ENCODE data around the gene EMC9.

EMC9 gene

DNA sequence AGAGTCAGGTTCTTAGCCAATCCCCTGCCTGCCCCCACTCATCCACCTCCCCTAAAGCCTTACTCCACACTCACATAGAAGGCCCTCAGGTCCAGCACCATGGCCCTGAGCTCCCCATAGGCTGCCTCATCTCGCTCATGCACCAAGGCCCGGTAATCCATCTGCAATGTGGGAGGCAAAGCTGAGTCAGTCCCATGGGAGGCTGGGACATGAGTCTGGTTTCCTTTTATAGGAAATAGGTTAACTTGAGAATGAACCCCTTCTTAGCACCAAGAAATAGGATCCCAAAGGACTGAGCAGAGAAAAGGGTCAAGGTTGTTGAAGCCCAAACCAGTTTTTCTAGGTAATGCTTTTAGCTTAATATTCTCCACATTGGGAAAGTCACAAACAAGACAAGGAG, 2.1 kb upstream of the EMC9 start:
- DNase-seq (ENCODE audit: low spot score), result no peak
- TF ChIP-seq, protein P1, sequence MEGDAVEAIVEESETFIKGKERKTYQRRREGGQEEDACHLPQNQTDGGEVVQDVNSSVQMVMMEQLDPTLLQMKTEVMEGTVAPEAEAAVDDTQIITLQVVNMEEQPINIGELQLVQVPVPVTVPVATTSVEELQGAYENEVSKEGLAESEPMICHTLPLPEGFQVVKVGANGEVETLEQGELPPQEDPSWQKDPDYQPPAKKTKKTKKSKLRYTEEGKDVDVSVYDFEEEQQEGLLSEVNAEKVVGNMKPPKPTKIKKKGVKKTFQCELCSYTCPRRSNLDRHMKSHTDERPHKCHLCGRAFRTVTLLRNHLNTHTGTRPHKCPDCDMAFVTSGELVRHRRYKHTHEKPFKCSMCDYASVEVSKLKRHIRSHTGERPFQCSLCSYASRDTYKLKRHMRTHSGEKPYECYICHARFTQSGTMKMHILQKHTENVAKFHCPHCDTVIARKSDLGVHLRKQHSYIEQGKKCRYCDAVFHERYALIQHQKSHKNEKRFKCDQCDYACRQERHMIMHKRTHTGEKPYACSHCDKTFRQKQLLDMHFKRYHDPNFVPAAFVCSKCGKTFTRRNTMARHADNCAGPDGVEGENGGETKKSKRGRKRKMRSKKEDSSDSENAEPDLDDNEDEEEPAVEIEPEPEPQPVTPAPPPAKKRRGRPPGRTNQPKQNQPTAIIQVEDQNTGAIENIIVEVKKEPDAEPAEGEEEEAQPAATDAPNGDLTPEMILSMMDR (IDR thresholded peaks at IDR 0.05), result no peak
- Histone ChIP-seq H3K4me3 (no peak overlapping the region), H3K27ac (no peak overlapping the region)

DNA sequence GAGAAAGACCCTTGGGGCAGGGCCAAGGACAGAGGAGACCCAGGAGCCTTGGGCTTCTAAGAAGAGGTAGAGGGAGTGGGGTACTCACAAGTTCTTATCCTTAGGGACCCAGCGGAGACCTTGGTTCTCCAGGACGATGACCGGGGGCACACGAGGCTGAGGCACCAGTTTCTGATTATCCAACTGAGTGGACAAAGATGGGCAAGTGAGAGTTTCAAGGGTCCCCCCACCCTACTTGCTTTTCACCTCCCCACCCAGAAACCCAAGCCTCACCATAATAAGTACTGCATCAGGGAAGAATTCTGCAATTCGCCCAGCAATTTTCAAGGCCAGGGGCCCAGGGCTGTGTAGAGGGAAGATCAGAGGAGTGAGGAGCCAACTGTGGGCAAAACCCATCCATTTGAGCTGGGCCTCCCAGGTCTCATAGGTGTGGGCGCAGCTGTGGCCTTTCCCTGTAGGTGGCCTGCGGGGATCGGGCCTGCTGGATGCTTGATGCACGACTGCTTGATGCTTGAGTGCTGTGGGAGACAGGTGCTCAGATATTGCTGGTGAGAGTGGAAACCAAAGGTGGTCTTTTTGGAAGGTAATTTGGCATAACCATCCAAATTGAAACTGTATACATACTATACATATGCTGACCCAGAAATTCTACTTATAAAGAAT, 2.0 kb downstream of the EMC9 start:
- Histone ChIP-seq H3K27ac (peak overlapping the region in 1 of 2 donors; percentile 17), H3K4me3 (no peak overlapping the region)
- no peak for DNase-seq (ENCODE audit: low spot score)
- TF ChIP-seq, protein P1 (IDR thresholded peaks at IDR 0.05), result no peak

DNA sequence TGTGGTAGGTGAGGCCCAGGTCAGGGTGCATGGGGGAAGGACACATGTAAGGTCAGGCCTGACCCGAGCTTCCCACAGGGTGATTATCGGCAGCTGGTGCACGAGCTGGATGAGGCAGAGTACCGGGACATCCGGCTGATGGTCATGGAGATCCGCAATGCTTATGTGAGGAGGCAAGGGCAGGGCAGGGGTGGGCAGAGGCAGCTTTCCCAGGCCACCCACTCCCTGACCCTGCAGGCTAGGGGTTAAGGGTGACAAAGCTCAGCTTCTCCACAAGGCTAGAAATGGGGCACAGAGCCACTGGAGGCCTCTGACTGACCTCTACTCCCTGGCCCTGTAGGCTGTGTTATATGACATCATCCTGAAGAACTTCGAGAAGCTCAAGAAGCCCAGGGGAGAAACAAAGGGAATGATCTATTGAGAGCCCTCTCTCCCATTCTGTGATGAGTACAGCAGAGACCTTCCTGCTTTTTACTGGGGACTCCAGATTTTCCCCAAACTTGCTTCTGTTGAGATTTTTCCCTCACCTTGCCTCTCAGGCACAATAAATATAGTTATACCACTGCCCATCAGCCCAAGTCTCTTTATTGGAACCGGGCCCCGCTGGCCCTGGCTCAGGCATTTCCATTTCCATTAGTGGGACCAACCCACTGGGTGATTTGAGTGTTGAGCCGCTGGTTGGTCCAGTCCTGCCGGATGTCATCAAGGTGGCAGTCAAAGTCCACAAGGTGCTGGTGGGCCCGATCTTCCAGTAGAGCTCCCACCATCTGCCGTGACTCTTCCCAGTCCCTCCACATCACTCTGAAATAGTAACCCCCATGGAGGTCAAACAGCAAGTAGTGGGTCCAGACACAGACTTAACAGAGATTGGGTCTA, 2.8 kb downstream of the EMC9 start:
- Histone ChIP-seq H3K4me3 (no peak overlapping the region), H3K27ac (peak overlapping the region in 1 of 2 donors; percentile 17)
- DNase-seq (ENCODE audit: low spot score), result no peak

DNA sequence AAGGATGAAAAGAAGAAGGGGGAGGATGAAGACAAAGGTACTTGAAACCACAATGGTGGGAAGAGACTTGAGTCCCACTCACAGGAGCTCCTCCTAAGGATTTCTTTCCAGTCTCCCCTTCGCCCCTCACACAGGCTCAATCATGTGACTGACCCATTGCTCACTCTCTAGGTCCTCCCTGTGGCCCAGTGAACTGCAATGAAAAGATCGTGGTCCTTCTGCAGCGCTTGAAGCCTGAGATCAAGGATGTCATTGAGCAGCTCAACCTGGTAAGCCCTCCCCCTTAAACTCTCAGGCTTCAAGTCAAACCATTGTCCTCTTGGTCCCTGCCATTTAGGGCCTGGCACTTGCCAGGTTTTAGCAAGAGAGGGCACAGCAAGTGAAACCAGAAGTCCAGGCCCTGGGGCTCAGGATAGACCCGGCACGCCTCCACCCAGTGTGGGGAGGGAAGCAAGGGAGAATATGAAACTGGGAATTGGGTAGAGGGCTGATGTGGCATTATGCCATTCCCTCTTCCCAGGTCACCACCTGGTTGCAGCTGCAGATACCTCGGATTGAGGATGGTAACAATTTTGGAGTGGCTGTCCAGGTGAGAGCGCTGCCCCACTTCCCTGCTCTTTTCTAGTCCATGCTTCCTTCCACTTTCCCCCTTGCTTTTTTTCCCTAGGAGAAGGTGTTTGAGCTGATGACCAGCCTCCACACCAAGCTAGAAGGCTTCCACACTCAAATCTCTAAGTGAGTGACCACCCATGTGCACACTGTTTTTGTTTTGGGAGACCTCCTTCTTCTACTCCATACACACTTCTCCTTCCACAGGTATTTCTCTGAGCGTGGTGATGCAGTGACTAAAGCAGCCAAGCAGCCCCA, 3.6 kb downstream of the EMC9 start:
- TF ChIP-seq, protein P1 (IDR thresholded peaks at IDR 0.05), result no peak
- DNase-seq (ENCODE audit: low spot score), result no peak
- H3K4me3 ChIP-seq, result no peak overlapping the region
- H3K27ac ChIP-seq, result no peak overlapping the region

More for the DNA sequence above, 2.8 kb downstream of the EMC9 start:
- TF ChIP-seq, protein P1 (IDR thresholded peaks at IDR 0.05), result no peak

DNA sequence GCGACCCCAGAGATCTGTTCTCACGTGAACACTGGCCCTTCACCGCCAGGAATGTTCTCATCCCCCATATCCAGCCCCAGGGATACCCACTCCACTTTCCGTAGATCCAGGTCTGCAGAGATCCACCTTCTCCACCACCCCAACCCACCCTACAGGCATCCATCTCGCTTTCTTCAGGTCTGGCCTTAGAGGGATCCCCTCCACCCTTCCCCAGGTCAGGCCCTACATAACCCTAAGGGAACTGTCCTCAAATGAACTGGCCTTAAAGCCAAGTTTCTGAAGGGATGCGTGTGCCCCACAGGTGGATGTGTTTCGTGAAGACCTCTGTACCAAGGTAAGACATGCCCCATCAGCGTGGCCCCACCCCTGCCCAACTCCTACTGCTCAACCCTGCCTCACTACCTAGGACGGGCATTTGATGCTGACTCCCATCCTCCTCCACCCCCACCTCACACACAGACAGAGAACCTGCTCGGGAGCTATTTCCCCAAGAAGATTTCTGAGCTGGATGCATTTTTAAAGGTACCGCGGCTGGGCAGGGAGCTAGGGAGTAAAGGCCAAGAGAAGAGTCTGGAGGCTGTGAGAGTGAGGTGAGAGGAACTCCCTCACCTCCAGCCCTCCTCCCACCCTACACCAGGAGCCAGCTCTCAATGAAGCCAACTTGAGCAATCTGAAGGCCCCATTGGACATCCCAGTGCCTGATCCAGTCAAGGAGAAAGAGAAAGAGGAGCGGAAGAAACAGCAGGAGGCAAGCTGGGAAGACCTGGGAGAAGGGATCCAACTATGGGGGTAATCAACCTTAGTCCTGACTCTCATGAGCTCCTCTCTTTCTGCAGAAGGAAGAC, 4.5 kb downstream of the EMC9 start:
- Histone ChIP-seq H3K27ac (peak overlapping the region; percentile 90 to 91), H3K4me3 (peak overlapping the region; percentile 83)
- TF ChIP-seq, protein P1 (IDR thresholded peaks at IDR 0.05), result no peak
- DNase-seq (ENCODE audit: low spot score), result no peak

Data from coronary artery (tissue), 2 donors.